Kidney glomerular epithelial cell (primary cell): ENCODE data around the gene SEMA4A.
"Not testable (repeated sequence)": the region's sequence is repeated elsewhere in the genome, so short reads cannot be mapped to it uniquely, and the experiment has no call there.

ENCODE experiments used
- DNase-seq: peaks from one replicate; lab custom pipeline; 2025; lab: John Stamatoyannopoulos, UW

Gene SEMA4A

DNA sequence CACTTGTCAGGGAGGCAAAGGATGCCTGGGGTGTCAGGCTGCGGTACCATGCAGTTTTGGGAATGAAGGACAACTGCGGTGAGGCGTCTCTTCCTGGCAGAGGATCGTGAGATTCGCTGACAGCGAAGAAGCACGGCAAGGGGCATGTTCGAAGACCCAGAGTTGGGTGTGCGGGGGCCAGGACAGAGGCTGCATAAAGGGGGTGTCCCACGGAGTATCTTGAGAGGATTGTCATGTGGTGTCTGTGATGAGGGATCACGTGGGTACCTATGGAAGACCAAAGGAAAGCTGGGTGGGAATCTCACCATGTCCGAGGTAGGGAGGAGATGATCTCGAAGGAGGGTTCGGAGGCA lies 40.9 kb downstream of the SEMA4A start:
- DNase-seq, result no peak

DNA sequence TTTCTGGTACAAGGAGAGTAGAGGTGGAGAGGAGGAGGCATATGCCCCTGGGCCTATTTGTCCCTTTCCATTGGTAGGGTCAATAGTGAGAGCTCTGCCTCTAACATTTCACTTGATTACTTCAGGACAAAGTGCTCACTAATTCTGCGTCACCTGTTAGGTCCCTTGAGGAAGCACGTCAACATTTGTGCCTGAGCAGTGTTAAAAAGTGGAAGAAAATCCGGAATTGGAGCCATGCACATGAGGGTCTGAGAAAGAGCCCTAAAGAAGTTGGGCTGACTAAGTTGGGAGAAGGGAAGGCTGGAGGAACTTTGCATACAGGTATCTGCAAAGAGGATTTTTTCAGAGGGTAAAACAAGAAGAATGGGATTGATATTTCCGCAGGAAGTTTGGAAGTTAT lies 42.5 kb downstream of the SEMA4A start:
- DNase-seq, result no peak

DNA sequence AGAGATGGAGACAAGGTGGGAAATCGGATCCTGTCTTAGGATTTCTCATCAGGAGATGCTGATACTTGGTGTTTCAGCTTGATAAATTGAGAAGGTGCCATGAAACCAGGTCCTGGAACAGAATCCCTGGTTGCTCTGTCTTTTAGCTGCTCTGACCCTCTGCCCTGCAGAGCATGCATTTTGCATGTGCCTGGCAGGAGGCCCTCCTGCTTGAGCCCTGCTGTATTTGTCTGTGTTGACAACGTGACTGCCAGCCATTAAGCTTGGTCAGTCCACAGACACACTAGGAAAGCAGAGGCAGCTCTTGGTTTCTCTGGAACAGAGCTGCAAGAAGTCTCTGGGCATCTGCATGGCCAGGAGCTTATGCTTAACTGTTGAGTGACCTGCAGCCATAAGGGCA lies 43.1 kb downstream of the SEMA4A start:
- DNase-seq, result no peak

DNA sequence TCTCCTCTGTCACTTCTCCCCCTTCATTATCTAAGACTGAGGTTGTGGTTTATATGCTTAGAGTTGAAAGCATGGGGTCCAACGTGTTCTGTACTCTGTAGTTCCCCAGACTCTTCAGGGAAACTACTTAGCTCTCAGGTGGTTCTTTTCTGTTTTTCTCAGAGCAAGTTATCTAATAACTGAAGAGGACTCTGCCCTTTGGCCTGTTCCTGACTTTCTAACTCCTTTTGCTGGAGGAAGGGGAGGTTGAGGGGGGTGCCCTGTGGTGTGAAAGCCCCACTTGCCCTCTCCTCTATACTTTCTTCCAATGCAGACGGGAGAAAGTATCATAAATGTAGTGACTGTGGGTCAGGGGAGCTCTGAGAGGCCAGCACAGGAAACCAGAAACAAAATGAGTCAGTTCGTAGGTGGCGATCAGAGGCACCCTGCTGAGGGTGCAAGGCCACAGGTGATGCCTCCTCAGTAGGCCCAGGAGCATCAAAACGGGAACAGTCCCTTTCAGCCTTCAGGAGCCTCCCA lies 45.5 kb downstream of the SEMA4A start:
- no peak for DNase-seq

DNA sequence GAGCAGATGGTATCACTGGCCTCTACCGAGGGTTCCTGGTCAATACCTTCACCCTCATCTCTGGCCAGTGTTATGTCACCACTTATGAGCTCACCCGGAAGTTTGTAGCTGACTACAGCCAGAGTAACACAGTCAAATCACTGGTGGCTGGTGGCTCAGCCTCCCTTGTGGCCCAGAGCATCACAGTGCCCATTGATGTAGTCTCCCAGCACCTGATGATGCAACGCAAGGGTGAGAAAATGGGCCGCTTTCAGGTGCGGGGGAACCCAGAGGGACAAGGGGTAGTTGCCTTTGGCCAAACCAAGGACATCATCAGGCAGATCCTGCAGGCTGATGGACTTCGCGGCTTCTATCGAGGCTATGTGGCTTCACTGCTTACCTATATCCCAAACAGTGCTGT lies 46.7 kb downstream of the SEMA4A start:
- DNase-seq, result no peak

DNA sequence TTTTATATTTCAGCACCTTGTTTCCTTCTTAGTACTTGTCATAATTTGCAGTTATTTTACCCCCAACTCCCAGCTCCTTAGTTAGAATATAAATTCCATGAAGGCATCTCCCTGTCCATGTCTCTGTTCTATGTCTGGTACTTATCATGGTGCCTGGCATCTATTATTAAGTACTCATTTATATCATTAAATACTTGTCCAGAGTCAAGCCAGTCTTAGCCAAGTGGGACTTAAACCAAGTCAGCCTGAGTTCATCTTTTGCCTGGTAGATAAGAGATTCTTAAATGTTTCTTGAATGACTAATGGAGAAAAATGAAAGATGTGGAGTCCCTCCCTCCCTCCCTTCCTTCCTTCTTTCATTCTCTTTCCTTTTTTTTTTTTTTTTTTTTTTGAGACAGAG lies 49.9 kb downstream of the SEMA4A start:
- no peak for DNase-seq

DNA sequence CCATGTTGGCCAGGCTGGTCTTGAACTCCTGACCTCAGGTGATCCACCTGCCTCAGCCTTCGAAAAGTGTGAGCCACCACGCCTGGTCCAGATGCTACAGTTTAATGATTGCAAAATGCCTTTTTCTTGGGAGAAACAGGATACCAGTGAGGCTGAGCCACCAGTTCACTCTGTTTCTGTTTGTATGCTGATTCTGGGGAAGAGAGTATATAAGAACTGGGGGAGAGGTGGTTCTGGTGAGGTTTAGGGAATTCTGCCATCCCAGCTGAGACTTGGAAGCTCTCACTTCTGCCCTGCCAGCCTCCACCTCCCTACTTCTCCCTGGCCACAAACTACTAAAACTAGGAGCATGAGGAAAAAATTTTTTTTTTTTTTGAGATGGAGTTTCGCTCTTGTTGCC lies 51.3 kb downstream of the SEMA4A start:
- no peak for DNase-seq

DNA sequence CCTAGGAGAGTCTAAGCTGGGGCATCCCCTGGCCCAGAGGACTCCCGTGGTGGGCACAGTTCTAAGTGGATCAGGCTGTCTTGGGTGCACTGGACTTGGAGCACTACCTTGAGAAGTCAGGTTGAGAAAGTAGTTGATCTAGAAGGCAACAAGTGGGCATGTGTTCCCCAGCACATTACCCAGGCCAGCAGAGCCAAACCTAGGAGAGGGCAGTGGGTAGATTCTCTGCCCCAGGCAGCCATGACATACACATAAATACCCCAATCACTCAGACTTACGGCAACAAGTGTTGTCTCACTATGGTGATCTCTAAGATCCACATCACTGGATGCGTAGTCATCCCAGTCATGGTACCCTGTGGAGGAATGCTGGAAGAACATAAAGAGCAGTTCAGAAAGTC lies 57.9 kb downstream of the SEMA4A start:
- no peak for DNase-seq

DNA sequence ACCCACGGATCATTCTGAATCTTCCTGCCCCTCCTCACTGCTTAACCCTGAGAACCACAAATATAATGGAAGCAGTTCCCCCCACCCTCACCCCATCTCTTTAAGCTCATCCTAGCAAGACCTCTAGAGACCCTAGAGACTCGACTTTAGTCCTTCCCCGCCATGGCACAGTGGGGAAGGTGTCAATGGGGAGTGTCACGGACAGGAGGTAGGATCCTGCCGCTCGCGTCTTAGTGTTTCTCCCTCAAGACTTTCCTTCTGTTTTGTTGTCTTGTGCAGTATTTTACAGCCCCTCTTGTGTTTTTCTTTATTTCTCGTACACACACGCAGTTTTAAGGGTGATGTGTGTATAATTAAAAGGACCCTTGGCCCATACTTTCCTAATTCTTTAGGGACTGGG lies 58.7 kb downstream of the SEMA4A start:
- no peak for DNase-seq

DNA sequence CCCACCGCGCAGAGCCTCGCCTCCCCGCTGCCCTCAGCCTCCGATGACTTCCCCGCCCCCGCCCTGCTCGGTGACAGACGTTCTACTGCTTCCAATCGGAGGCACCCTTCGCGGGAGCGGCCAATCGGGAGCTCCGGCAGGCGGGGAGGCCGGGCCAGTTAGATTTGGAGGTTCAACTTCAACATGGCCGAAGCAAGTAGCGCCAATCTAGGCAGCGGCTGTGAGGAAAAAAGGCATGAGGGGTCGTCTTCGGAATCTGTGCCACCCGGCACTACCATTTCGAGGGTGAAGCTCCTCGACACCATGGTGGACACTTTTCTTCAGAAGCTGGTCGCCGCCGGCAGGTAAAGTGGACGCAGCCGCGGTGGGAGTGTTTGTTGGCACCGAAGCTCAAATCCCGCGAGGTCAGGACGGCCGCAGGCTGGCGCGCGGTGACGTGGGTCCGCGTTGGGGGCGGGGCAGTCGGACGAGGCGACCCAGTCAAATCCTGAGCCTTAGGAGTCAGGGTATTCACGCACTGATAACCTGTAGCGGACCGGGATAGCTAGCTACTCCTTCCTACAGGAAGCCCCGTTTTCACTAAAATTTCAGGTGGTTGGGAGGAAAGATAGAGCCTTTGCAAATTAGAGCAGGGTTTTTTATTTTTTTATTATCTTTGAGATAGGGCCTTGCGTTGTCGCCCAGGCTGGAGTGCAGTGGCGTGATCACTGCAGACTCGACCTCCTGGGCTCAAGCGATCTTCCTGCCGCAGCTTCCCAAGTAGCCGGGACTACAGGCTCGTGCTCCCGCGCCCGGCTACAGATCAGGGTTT lies 59.7 kb downstream of the SEMA4A start, which contains the start of gene PMF1:
TSS of gene PMF1 (plus strand) at position 175 of the 811 bp plus-strand sequence. CDS start at position 184, 9 bp downstream.
- peak; percentile 92 for DNase-seq

DNA sequence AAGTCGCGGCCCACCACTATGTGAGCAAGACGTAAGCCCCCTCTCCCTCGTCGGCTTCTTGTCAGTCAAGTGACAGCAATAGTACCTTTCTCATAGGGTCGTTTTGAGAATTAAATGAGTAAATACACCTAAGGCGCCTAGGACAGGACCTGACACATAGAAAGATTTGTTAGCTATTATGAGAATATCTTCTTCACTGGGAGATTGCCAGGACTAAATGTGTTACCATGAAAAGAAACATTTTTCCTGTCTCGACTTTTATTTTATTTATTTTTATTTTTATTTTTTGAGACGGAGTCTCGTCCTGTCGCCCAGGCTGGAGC lies 60.2 kb downstream of the SEMA4A start:
- DNase-seq, result no peak

DNA sequence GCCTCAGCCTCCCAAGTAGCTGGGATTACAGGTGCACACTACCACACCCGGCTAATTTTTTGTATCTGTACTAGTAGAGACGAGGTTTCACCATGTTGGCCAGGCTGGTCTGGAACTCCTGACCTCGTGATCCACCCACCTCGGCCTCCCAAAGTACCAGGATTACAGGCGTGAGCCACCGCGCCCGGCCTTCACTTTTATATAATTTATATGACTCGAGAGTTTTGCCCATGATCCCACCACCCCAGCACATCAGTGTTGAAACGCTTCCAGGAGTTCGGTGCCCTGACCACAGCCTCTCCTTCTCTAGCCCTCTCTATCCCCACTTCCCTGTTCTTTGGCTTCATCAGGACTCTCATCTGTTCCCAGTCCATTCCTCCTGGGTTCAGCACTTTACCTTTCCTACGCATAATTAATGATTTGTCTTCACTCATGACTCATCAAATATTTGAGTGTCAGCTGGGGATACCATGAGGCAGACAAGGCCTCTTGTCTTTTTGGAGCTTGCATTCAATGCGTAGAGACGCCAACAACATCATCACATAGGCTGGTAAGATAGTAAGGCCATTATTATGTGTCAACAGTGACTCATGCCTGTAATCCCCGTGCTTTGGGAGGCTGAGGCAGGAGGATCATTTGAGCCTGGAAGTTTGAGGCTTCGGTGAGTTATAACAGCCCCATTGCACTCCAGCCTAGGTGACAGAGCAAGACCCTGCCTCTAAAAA lies 60.8 kb downstream of the SEMA4A start:
- no peak for DNase-seq

DNA sequence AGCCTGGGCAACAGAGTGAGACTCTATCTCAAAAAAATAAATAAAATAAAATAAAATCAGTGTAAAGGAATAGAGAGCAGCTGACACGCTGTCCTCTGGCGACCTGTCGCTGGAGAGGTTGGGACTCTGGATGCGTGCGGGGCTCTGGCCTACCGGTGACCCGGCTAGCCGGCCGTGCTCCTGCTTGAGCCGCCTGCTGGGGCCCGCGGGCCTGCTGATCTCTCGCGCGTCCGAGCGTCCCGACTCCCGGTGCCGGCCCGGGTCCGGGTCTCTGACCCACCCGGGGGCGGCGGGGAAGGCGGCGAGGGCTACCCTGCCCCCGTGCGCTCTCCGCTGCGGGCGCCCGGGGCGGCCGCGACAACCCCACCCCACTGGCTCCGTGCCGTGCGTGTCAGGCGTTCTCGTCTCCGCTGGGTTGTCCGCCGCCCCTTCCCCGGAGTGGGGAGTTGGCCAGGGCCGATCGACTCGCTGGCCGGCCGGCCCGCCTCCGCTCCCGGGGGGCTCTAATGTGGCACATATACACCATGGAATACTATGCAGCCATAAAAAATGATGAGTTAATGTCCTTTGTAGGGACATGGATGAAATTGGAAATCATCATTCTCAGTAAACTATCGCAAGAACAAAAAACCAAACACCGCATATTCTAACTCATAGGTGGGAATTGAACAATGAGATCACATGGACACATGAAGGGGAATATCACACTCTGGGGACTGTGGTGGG lies 63.1 kb downstream of the SEMA4A start:
- not testable (repeated sequence) for DNase-seq

DNA sequence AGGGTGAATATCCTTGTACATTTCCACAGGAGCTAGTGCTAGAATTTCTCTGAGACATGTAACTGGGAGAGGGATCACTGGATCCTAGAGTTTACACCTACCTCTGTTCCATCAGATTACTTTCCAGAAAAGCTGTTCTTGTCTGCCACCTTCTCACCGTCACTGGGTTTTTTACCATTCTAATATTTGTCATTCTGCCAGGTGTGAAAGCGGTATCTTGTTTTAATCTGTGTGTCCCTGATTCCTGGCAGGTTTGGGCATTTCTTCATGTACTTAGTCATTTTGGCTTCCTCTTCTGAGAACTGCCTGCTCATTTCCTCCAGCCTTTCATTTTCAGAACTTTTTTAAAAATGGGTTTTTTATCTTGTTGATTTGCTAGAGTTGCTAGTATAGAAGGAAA lies 64.5 kb downstream of the SEMA4A start:
- no peak for DNase-seq

DNA sequence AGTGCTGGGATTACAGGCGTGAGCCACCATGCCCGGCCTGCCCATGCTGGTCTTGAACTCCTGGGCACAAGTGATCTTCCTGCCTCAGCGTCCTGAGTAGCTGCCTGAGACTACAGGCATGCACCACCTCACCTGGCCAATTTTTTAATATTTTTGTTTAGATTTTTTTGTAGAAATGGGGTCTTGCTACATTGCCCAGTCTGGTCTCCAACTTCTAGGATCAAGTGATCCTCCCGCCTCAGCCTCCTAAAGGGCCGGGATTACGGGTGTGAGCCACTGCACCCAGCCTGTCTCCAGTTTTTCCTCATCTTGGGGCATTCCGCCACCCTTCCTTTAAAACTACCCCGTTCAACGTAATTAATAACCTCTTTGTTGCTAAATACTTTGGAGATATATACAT lies 66.8 kb downstream of the SEMA4A start:
- no peak for DNase-seq

DNA sequence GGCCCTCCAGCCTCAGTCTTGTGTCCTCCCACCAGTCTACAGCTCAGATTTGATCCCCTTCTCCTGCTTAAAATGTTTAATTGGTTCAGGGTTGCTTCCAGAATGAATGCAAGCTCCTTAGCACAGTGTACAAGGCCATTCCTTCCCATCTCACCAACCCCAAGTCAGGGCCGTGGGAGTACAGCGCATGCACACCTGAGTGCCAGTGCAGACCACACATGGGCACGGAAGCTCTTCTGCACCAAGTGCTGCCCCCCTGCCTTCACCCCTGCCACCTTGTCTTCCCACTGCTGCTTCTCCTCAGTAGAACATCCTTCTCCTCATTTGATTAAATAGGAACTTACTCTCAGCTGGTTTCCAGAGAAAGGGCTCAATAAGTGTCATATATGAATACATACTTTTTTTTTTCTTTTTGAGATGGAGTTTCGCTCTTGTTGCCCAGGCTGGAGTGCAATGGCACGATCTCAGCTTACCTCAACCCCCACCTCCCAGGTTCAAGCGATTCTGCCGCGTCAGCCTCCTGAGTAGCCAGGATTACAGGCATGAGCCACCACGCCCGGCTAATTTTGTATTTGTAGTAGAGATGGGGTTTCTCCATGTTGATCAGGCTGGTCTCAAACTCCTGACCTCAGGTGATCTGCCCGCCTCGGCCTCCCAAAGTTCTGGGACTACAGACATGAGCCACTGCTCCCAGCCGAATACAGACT lies 68.8 kb downstream of the SEMA4A start:
- DNase-seq, result no peak

DNA sequence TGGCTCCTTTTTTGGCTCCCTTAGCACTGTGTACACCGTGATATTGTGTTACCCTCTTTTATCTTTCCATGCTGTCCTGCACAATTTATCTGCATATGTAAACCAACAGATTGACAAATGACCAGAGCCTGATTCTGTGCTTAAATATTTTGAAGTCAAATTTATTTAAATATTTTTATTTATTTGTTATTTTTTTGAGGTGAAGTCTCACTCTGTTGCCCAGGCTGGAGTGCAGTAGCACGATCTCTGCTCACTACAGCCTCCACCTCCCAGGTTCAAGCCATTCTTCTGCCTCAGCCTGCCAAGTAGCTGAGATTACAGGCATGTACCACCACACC lies 72.3 kb downstream of the SEMA4A start:
- no peak for DNase-seq

DNA sequence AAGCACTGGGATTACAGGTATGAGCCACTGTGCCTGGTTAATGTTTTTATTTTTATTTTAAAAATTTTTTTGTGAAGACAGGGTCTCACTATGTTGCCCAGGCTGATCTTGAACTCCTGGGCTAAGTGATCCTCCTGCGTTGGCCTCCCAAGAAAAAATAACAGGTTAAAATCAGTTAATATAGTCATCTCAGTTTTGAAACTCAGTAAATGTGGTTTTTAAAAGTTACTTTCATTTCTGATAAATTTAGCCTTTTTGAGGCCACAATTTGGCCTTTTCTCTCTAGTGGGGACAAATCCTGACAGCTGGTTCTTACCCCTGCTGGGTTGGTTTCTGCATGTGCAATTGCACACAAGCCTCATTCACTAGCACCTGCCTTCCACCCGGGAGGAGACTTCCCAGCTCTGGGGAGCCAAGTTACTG lies 72.7 kb downstream of the SEMA4A start:
- DNase-seq, result no peak

DNA sequence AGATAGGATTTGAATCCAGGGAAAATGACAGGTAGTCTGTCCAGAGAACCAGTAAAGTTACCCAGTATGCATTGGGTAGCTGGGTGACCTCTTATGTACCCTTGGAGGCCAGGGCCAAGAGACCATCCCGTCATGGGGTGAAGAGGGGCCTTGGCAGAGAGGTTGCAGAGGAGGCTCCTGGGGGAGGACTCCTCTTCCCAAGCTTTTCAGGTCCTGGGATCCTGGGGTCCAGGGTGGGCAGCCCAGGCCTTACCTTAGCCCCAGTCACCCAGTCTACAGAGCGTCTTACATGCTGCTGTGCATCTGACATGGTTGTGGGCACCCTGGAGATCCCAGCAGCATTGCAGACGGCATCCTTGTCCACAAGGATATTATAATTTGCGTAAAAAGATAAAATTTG lies 73.4 kb downstream of the SEMA4A start:
- no peak for DNase-seq
